Sigmoid colon (tissue), 4 donors: ENCODE measurements around the gene RFWD3.

Experiments used
- EP300 ChIP-seq, 4 donors: sonication (generic); formaldehyde crosslinking; IDR thresholded peaks; one replicate each; pipeline ENCODE4 v1.6.1; 2017; ENCODE audit warnings: antibody characterized with exemption in 4 of 4
- POLR2A ChIP-seq, 2 donors: fragments of 450-650 bp; IDR thresholded peaks; one replicate each; pipeline ENCODE4 v1.6.1; 2016; ENCODE audit warnings: antibody characterized with exemption in 2 of 2, mild to moderate bottlenecking in 2 of 2, moderate library complexity in 2 of 2
- POLR2AphosphoS5 ChIP-seq, 4 donors: sonication (generic); formaldehyde crosslinking; IDR thresholded peaks; one replicate each; pipeline ENCODE4 v1.6.1; 2017; ENCODE audit warnings: antibody characterized with exemption in 4 of 4
- TF ChIP-seq, protein P1 (sequence below), 4 experiments: fragments of 450-650 bp in 3 of 4; fragments of 200-600 bp in 1 of 4; IDR thresholded peaks; one replicate each; pipeline ENCODE4 v1.5.1; 2016 to 2019; ENCODE audit warnings: antibody characterized with exemption in 4 of 4, mild to moderate bottlenecking in 3 of 4, moderate library complexity in 2 of 4

DNA sequence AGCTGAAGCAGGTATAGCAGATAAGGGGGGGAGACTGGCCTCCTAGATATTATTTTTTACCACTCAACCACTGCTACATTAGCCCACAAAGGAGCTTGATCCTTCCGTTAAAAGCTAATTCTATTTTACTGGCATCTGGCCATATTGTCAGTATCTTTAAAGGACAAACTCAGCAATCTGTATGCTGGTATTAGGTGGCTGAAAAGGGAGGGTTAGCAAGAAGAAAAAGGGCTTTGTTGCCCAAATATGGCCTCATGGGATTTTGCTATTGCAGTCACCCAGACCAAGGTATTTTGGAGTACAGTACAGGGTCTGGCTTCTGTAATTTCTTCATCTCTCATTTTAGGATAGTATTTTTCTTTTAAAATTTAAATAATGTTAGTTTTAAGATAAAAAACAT, 14.4 kb downstream of the RFWD3 start:
- TF ChIP-seq POLR2AphosphoS5 (IDR thresholded peaks at IDR 0.05) (no peak), POLR2A (IDR thresholded peaks at IDR 0.05) (no peak), EP300 (IDR thresholded peaks at IDR 0.05) (no peak)
- TF ChIP-seq, protein P1, sequence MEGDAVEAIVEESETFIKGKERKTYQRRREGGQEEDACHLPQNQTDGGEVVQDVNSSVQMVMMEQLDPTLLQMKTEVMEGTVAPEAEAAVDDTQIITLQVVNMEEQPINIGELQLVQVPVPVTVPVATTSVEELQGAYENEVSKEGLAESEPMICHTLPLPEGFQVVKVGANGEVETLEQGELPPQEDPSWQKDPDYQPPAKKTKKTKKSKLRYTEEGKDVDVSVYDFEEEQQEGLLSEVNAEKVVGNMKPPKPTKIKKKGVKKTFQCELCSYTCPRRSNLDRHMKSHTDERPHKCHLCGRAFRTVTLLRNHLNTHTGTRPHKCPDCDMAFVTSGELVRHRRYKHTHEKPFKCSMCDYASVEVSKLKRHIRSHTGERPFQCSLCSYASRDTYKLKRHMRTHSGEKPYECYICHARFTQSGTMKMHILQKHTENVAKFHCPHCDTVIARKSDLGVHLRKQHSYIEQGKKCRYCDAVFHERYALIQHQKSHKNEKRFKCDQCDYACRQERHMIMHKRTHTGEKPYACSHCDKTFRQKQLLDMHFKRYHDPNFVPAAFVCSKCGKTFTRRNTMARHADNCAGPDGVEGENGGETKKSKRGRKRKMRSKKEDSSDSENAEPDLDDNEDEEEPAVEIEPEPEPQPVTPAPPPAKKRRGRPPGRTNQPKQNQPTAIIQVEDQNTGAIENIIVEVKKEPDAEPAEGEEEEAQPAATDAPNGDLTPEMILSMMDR (IDR thresholded peaks at IDR 0.05) = no peak
